ENCODE results near the gene ZNF774.

GRCh38 chr15:90307661-90308060 lies 44.4 kb upstream of the ZNF774 start:
- TF ChIP-seq CTCF (IDR thresholded peaks at IDR 0.05) (no peak), EP300 (IDR thresholded peaks at IDR 0.05; ENCODE audit: low read depth) (no peak), POLR2A (IDR thresholded peaks at IDR 0.05) (no peak), POLR2AphosphoS5 (IDR thresholded peaks at IDR 0.05) (no peak)
